Adrenal gland (tissue), 12 donors: ENCODE results near the gene COX11. TPM values are rescaled to one million over a fixed set of nuclear protein-coding genes. Genes with fewer than 3 reads are reported as not detected.

Experiments used
- DNase-seq, 7 donors: peaks; one replicate each; pipeline ENCODE4 v3.0.0-alpha.2; 2019 to 2020
- H3K27ac ChIP-seq, 5 donors: fragments of 200-600 bp; sonication (generic) in 4 of 5; 1 replicate in 3 of 5; 2 replicates in 2 of 5; pipeline versions ENCODE4 v1.5.1 to v1.8.0; 2016 to 2020; ENCODE audit warnings: mild to moderate bottlenecking in 1 of 5
- H3K27me3 ChIP-seq: fragments of 200-600 bp; 2 replicates; pipeline ENCODE4 v1.8.0; 2021
- H3K36me3 ChIP-seq, 2 donors: fragments of 200-600 bp; replicated peaks in 1 of 2; 1 replicate in 1 of 2; 2 replicates in 1 of 2; pipeline versions ENCODE4 v1.5.1 to v1.8.0; 2018 to 2022
- H3K4me1 ChIP-seq, 2 donors: fragments of 200-600 bp; replicated peaks in 1 of 2; 1 replicate in 1 of 2; 2 replicates in 1 of 2; pipeline versions ENCODE4 v1.5.1 to v1.8.0; 2018 to 2021
- H3K4me3 ChIP-seq, 4 donors: fragments of 200-600 bp; sonication (generic) in 3 of 4; one replicate each; pipeline ENCODE4 v1.5.1; 2016 to 2018
- H3K9me3 ChIP-seq, 3 donors: fragments of 200-600 bp; sonication (generic) in 1 of 3; replicated peaks in 1 of 3; 1 replicate in 2 of 3; 2 replicates in 1 of 3; pipeline versions ENCODE4 v1.5.1 to v1.8.0; 2016 to 2021
- POLR2A ChIP-seq, 2 donors: fragments of 450-650 bp; IDR thresholded peaks; one replicate each; pipeline ENCODE4 v1.6.1; 2017; ENCODE audit warnings: antibody characterized with exemption in 2 of 2, mild to moderate bottlenecking in 2 of 2, moderate library complexity in 1 of 2
- WGBS, 4 donors: extraction: QIAGEN DNeasy Blood & Tissue Kit in 2 of 4; methylation state at CpG; one replicate each; pipeline versions ENCODE4 v1.1.5 to v1.1.7; 2013 to 2017; 5-methylcytosine and 5-hydroxymethylcytosine counted together
- intact Hi-C, 2 donors: fragments of 100-400 bp; cut with DNase I; formaldehyde crosslinking; loops; one replicate each; pipeline versions ENCODE4 v1.14.1 to v1.15.0; 2022 to 2023
- polyA plus RNA-seq, 3 donors: library from polyadenylated mRNA; stranded (reverse); fragments of 200-250 nt in 2 of 3; fragments of 350-450 nt in 1 of 3; fragmentation: Illumina TruSeq in 1 of 3; extraction: RNeasy Lipid Tissue Mini Kit (QIAGEN cat#74804) in 1 of 3; gene quantifications; one replicate each; pipeline ENCODE4 v1.2.3, GENCODE V29; 2013 to 2014
- total RNA-seq, 9 donors: library from RNA; depleted of rRNA in 4 of 9; stranded (reverse); fragments of >200 nt in 4 of 9; fragments of 120-200 nt in 1 of 9; fragmentation: NEBNext Ultra II Directional in 1 of 9; extraction: Animal tissue kit (Norgen Biotek cat#: 25700) in 1 of 9; gene quantifications; one replicate each; pipeline versions ENCODE4 v1.1.0 to v1.2.4, GENCODE V29; 2013 to 2023
- TF ChIP-seq, protein P1 (sequence below), 6 experiments: fragments of 450-650 bp in 4 of 6; fragments of 200-600 bp in 2 of 6; sonication (generic) in 1 of 6; IDR thresholded peaks; 1 replicate in 5 of 6; 2 replicates in 1 of 6; pipeline versions ENCODE4 v1.5.1 to v1.8.0; 2016 to 2021; ENCODE audit warnings: antibody characterized with exemption in 6 of 6, mild to moderate bottlenecking in 2 of 6, moderate library complexity in 1 of 6
- donor health status: healthy with polysubstance abuse.
- donor health status: Bipolar disorder and iron deficiency.
- donor health status: DM: yes; HTN: yes; CAD: no.
- donor health status: DM: no; HTN: no; CAD: no.
- donor health status: DM: no; HTN: no; CAD: no.
- donor health status: DM: yes; HTN: yes; CAD: no.

The COX11 gene
- total and polyA plus RNA-seq, 12 donors, result 16.8 to 63.5 (median 50.0) TPM

DNA sequence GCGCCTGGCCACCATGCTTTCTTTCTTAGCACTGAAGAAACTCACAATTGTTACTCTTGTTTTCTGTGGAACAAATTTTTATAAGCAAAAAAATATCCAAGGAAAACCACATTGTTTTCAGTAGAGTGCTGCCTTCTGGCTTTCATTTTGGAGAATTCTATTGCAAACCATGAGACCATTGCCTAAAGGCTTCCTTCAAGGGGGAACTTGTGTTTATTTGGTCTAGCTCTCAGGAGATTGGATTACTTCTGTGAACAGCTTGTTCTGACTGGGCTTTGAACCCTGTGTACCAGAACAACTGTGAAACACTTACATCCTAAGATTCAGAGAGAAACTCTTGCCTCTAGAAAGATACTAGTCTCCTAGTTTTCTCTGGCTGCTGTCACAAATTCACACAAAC, 35.7 kb downstream of the COX11 start:
- intact Hi-C loops, result no loop called here
- no peak for TF ChIP-seq POLR2A (IDR thresholded peaks at IDR 0.05)
- TF ChIP-seq, protein P1, sequence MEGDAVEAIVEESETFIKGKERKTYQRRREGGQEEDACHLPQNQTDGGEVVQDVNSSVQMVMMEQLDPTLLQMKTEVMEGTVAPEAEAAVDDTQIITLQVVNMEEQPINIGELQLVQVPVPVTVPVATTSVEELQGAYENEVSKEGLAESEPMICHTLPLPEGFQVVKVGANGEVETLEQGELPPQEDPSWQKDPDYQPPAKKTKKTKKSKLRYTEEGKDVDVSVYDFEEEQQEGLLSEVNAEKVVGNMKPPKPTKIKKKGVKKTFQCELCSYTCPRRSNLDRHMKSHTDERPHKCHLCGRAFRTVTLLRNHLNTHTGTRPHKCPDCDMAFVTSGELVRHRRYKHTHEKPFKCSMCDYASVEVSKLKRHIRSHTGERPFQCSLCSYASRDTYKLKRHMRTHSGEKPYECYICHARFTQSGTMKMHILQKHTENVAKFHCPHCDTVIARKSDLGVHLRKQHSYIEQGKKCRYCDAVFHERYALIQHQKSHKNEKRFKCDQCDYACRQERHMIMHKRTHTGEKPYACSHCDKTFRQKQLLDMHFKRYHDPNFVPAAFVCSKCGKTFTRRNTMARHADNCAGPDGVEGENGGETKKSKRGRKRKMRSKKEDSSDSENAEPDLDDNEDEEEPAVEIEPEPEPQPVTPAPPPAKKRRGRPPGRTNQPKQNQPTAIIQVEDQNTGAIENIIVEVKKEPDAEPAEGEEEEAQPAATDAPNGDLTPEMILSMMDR (IDR thresholded peaks at IDR 0.05), result no peak
- Histone ChIP-seq H3K36me3 (peaks cover 0 to 10% of the 10 kb centered on the region in 2 donors), H3K4me1 (no peaks in the 10 kb centered on the region), H3K27me3 (no peaks in the 10 kb centered on the region), H3K4me3 (no peak overlapping the region), H3K27ac (no peak overlapping the region), H3K9me3 (no peaks in the 10 kb centered on the region)
- DNase-seq, result no peak
- 90 to 100% (median 99%) methylated on average over 1 of the region's 1 CpG for WGBS, 4 donors

DNA sequence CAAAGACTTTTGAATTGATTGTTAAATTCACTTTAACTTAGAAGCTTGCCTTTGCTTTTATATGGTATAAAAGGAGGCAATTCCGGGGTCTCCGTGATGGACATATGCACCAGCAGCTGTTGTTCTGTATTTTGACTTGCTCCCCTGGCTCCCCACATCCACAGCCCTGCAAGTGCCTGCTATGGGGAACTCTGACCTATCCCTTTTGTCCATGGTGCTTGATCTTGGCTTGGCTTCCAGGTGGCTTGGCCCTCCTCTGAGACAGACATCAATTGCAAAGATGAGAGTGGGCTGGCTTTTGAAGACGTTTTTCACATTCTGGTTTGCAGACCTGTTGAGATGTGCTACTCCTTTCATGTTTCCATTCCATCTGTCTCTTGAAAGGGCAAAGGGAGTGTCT, 40.9 kb downstream of the COX11 start:
- Histone ChIP-seq H3K27me3 (no peaks in the 10 kb centered on the region), H3K4me3 (no peak overlapping the region), H3K27ac (no peak overlapping the region), H3K4me1 (no peaks in the 10 kb centered on the region), H3K36me3 (peaks cover 0 to 3% of the 10 kb centered on the region in 2 donors), H3K9me3 (no peaks in the 10 kb centered on the region)
- no peak for DNase-seq
- intact Hi-C loops, result no loop called here
- 81 to 90% (median 84%) methylated on average over 3 of the region's 3 CpGs for WGBS, 4 donors
- TF ChIP-seq, protein P1 (IDR thresholded peaks at IDR 0.05), result no peak
- TF ChIP-seq POLR2A (IDR thresholded peaks at IDR 0.05), result no peak

DNA sequence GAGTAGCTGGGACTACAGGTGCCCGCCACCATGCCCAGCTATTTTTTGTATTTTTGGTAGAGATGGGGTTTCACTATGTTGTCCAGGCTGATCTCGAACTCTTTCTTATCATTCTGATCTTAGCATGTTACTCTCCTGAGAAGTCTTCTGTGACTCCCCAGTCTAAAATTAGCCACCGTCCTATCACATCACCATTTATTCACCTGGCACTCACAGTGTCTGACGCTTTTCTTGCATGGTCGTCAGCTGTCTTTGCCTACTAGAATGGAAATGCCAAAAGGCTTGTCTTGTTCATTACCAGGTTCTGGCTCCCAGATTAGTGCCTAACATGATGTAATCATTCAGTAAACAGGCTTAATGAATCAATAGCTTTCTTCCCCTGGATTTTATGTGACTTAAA, 44.0 kb downstream of the COX11 start:
- 94 to 97% (median 95%) methylated on average over 5 of the region's 5 CpGs for WGBS, 4 donors
- Histone ChIP-seq H3K27ac (no peak overlapping the region), H3K4me1 (no peaks in the 10 kb centered on the region), H3K9me3 (no peaks in the 10 kb centered on the region), H3K27me3 (no peaks in the 10 kb centered on the region), H3K4me3 (no peak overlapping the region), H3K36me3 (no peaks in the 10 kb centered on the region)
- TF ChIP-seq, protein P1 (IDR thresholded peaks at IDR 0.05), result no peak
- TF ChIP-seq POLR2A (IDR thresholded peaks at IDR 0.05), result no peak
- no peak for DNase-seq
- intact Hi-C loops, result no loop called here

DNA sequence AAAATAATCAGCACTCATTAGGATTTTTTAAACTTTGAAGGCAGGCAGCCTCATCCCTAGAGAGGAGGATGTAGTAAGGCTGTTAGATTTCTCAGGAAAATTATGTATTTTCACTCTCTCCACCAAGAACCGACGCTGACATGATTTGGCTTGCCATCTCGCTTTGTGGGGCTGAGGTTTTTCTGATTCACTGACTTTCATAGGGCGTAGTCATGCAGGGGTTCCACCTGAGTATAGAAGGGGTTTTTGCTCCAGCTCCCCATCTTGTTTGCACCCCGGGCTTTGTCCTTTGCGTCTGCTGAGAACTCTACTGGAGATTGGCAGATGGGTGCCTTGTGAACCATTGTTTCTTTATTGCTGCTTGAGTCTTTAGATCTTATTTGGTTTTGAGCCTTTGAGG, 47.6 kb downstream of the COX11 start:
- Histone ChIP-seq H3K36me3 (peaks cover 0 to 2% of the 10 kb centered on the region in 2 donors), H3K27ac (no peak overlapping the region), H3K4me1 (no peaks in the 10 kb centered on the region), H3K27me3 (no peaks in the 10 kb centered on the region), H3K4me3 (no peak overlapping the region), H3K9me3 (no peaks in the 10 kb centered on the region)
- 82 to 98% (median 91%) methylated on average over 6 of the region's 6 CpGs for WGBS, 4 donors
- no peak for DNase-seq
- no peak for TF ChIP-seq POLR2A (IDR thresholded peaks at IDR 0.05)
- TF ChIP-seq, protein P1 (IDR thresholded peaks at IDR 0.05), result no peak
- intact Hi-C loops, result no loop called here
